HepG2 (cell line): ENCODE measurements around the gene PSMD8.

Source experiments
- NFIB ChIP-seq: sonication (generic); formaldehyde crosslinking; IDR thresholded peaks from 2 replicates; pipeline ENCODE4 v1.9.0; 2021; ENCODE audit warnings: missing genetic modification reagents, mild to moderate bottlenecking, borderline replicate concordance
- SP1 ChIP-seq, 2 experiments: fragments of 450-650 bp in 1 of 2; sonication (generic) in 1 of 2; formaldehyde crosslinking in 1 of 2; IDR thresholded peaks; 2 replicates each; pipeline versions ENCODE4 v1.4.0 to v1.6.1; 2016 to 2020; ENCODE audit warnings: missing genetic modification reagents in 1 of 2
- TF ChIP-seq, protein P1 (sequence below): sonication (generic); formaldehyde crosslinking; IDR thresholded peaks from 2 replicates; pipeline ENCODE4 v1.4.0; 2020; ENCODE audit warnings: mild to moderate bottlenecking, missing genetic modification reagents

DNA sequence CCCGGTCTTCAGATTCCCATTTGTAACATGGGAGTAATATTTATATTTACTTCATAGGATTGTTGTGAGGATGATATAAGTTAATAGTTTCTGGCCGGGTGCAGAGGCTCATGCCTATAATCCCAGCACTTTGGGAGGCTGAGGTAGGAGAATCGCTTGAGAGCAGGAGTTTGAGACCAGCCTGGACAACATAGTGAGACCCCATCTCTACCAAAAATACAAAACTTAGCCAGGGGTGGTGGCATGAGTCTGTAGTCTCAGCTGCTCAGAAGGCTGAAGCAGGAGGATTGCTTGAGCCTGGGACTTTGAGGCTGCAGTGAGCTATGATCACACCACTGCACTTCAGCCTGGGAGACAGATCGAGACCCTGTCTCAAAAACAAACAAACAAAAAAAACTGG lies 27.5 kb upstream of the PSMD8 start:
- TF ChIP-seq SP1 (IDR thresholded peaks at IDR 0.05) (no peak), SP1 (CRISPR knock-in tag; IDR thresholded peaks at IDR 0.05) (no peak), NFIB (no peak)
- TF ChIP-seq, protein P1, sequence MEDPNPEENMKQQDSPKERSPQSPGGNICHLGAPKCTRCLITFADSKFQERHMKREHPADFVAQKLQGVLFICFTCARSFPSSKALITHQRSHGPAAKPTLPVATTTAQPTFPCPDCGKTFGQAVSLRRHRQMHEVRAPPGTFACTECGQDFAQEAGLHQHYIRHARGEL, result no peak
